ENCODE measurements around the gene ATG2B.
A peak's percentile ranks its signal among the peaks of the same experiment; 100 is the strongest.

ATG2B gene

GRCh38 chr14:96297000-96297399, 66.1 kb downstream of the ATG2B start:
- H3F3A ChIP-seq (ENCODE audit: insufficient read depth, low read length) = no peaks in the 10 kb centered on the region
- H3K79me2 ChIP-seq (ENCODE audit: insufficient read depth, low read length) = no peaks in the 10 kb centered on the region
- H3K4me1 ChIP-seq (ENCODE audit: insufficient read depth, low read length, severe bottlenecking) = no peaks in the 10 kb centered on the region
- no peaks in the 10 kb centered on the region for H3K9me3 ChIP-seq (ENCODE audit: low read length)
- no peak overlapping the region for H2AFZ ChIP-seq (ENCODE audit: low read length)
- H3K9me2 ChIP-seq (ENCODE audit: low read depth, low read length) = no peaks in the 10 kb centered on the region
- no peaks in the 10 kb centered on the region for H3K27me3 ChIP-seq (ENCODE audit: insufficient read depth, low read length)
- H3K4me3 ChIP-seq (ENCODE audit: low read depth, low read length, poor library complexity, severe bottlenecking) = no peak overlapping the region
- H3K4me2 ChIP-seq (ENCODE audit: low read length) = no peak overlapping the region
- H3K9ac ChIP-seq (ENCODE audit: low read length) = no peak overlapping the region
- no peaks in the 10 kb centered on the region for H4K20me1 ChIP-seq (ENCODE audit: insufficient read depth, low read length)
- no peak overlapping the region for H3K27ac ChIP-seq (ENCODE audit: low read depth, low read length, poor library complexity, severe bottlenecking)
- peaks cover 24% of the 10 kb centered on the region; the same call in 1 of the 2 replicates for H3K36me3 ChIP-seq (ENCODE audit: insufficient read depth, low read length)
- TF ChIP-seq EZH2 (IDR thresholded peaks at IDR 0.05; ENCODE audit: borderline replicate concordance, low read length) = no peak
- TF ChIP-seq, protein P1, sequence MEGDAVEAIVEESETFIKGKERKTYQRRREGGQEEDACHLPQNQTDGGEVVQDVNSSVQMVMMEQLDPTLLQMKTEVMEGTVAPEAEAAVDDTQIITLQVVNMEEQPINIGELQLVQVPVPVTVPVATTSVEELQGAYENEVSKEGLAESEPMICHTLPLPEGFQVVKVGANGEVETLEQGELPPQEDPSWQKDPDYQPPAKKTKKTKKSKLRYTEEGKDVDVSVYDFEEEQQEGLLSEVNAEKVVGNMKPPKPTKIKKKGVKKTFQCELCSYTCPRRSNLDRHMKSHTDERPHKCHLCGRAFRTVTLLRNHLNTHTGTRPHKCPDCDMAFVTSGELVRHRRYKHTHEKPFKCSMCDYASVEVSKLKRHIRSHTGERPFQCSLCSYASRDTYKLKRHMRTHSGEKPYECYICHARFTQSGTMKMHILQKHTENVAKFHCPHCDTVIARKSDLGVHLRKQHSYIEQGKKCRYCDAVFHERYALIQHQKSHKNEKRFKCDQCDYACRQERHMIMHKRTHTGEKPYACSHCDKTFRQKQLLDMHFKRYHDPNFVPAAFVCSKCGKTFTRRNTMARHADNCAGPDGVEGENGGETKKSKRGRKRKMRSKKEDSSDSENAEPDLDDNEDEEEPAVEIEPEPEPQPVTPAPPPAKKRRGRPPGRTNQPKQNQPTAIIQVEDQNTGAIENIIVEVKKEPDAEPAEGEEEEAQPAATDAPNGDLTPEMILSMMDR (IDR thresholded peaks at IDR 0.05; ENCODE audit: low read length) = peak; percentile 38

DNA sequence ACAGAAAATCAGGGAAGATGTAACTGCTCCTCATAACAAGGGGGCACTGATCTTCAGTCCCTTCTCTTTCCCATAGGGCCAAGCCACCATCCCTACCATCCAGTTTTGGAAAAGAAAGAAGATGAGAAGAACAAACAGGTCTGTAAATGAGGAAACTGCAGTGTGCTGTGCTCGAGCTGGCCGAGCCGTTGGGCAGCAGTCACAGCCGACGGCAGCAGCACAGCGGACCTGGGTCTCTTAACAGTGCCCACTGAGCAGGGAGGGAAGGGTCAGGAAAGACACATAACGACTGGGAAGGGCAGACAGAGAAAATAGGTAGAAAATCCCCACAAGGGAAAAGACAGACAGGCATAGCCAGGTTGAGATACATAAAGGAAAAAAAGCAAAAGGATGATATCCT, 68.9 kb downstream of the ATG2B start:
- peaks cover 33% of the 10 kb centered on the region for H3K36me3 ChIP-seq (ENCODE audit: insufficient read depth, low read length)
- H3K27me3 ChIP-seq (ENCODE audit: insufficient read depth, low read length) = no peaks in the 10 kb centered on the region
- no peaks in the 10 kb centered on the region for H3K9me3 ChIP-seq (ENCODE audit: low read length)
- no peak overlapping the region for H3K4me3 ChIP-seq (ENCODE audit: low read depth, low read length, poor library complexity, severe bottlenecking)
- H4K20me1 ChIP-seq (ENCODE audit: insufficient read depth, low read length) = no peaks in the 10 kb centered on the region
- H3K9me2 ChIP-seq (ENCODE audit: low read depth, low read length) = no peaks in the 10 kb centered on the region
- no peaks in the 10 kb centered on the region for H3K4me1 ChIP-seq (ENCODE audit: insufficient read depth, low read length, severe bottlenecking)
- H2AFZ ChIP-seq (ENCODE audit: low read length) = no peak overlapping the region
- no peak for TF ChIP-seq EZH2 (IDR thresholded peaks at IDR 0.05; ENCODE audit: borderline replicate concordance, low read length)
- TF ChIP-seq, protein P1 (IDR thresholded peaks at IDR 0.05; ENCODE audit: low read length) = no peak
- H3K27ac ChIP-seq (ENCODE audit: low read depth, low read length, poor library complexity, severe bottlenecking) = no peak overlapping the region
- H3K9ac ChIP-seq (ENCODE audit: low read length) = no peak overlapping the region
- H3F3A ChIP-seq (ENCODE audit: insufficient read depth, low read length) = no peaks in the 10 kb centered on the region
- H3K79me2 ChIP-seq (ENCODE audit: insufficient read depth, low read length) = no peaks in the 10 kb centered on the region
- H3K4me2 ChIP-seq (ENCODE audit: low read length) = no peak overlapping the region

GRCh38 chr14:96287856-96288255, 75.3 kb downstream of the ATG2B start:
- TF ChIP-seq, protein P1 (IDR thresholded peaks at IDR 0.05; ENCODE audit: low read length) = no peak
- TF ChIP-seq EZH2 (IDR thresholded peaks at IDR 0.05; ENCODE audit: borderline replicate concordance, low read length) = no peak
- Histone ChIP-seq H3K36me3 (ENCODE audit: insufficient read depth, low read length) (peaks cover 40% of the 10 kb centered on the region), H3K4me1 (ENCODE audit: insufficient read depth, low read length, severe bottlenecking) (no peaks in the 10 kb centered on the region), H3K9ac (ENCODE audit: low read length) (no peak overlapping the region), H3K27me3 (ENCODE audit: insufficient read depth, low read length) (no peaks in the 10 kb centered on the region), H3K9me3 (ENCODE audit: low read length) (no peaks in the 10 kb centered on the region), H3K4me3 (ENCODE audit: low read depth, low read length, poor library complexity, severe bottlenecking) (no peak overlapping the region), H3F3A (ENCODE audit: insufficient read depth, low read length) (no peaks in the 10 kb centered on the region), H2AFZ (ENCODE audit: low read length) (no peak overlapping the region), H4K20me1 (ENCODE audit: insufficient read depth, low read length) (no peaks in the 10 kb centered on the region), H3K9me2 (ENCODE audit: low read depth, low read length) (no peaks in the 10 kb centered on the region), H3K4me2 (ENCODE audit: low read length) (no peak overlapping the region), H3K79me2 (ENCODE audit: insufficient read depth, low read length) (no peaks in the 10 kb centered on the region), H3K27ac (ENCODE audit: low read depth, low read length, poor library complexity, severe bottlenecking) (no peak overlapping the region)

Data from OCI-LY1 (cell line).